Measurements from ENCODE around the gene KL. TPM values are rescaled to one million over a fixed set of nuclear protein-coding genes. Genes with fewer than 3 reads are reported as not detected.

KL gene
- total RNA-seq (10 to 100 TPM in 1 of 2 donors, 1 to 10 TPM in 1; 6.6 to 24.5 TPM), polyA plus RNA-seq (1 to 10 TPM; 1.4 to 4.9 TPM)
- long read RNA-seq, donor 1, full-length matches to known transcripts = 1 of 1 reads
- long read RNA-seq, donor 1, partial matches to known transcripts = 0 of 1 reads
- long read RNA-seq, donor 1, other reads (novel, unspliced or antisense) = 0 of 1 reads
- long read RNA-seq, donor 2 = 0 reads
- long read RNA-seq, donor 3, full-length matches to known transcripts = 1 of 1 reads
- long read RNA-seq, donor 3, partial matches to known transcripts = 0 of 1 reads
- long read RNA-seq, donor 3, other reads (novel, unspliced or antisense) = 0 of 1 reads
- long read RNA-seq, donor 4 = 0 reads
- long read RNA-seq, donor 5 = 0 reads

DNA sequence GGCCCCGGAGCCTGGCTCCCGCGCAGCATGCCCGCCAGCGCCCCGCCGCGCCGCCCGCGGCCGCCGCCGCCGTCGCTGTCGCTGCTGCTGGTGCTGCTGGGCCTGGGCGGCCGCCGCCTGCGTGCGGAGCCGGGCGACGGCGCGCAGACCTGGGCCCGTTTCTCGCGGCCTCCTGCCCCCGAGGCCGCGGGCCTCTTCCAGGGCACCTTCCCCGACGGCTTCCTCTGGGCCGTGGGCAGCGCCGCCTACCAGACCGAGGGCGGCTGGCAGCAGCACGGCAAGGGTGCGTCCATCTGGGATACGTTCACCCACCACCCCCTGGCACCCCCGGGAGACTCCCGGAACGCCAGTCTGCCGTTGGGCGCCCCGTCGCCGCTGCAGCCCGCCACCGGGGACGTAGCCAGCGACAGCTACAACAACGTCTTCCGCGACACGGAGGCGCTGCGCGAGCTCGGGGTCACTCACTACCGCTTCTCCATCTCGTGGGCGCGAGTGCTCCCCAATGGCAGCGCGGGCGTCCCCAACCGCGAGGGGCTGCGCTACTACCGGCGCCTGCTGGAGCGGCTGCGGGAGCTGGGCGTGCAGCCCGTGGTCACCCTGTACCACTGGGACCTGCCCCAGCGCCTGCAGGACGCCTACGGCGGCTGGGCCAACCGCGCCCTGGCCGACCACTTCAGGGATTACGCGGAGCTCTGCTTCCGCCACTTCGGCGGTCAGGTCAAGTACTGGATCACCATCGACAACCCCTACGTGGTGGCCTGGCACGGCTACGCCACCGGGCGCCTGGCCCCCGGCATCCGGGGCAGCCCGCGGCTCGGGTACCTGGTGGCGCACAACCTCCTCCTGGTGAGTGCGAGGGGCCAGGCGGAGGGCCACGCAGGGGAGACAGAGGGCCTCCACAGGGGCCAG lies at the start of gene KL:
KL (plus strand) TSS at position 10 of the 909 bp plus-strand sequence; CDS start at position 28, 18 bp downstream.
- Histone ChIP-seq H3K27ac (ENCODE audit: low read depth in 1 of 2, low read length in 1 of 2) (peak within 1 kb of the TSS; percentile 83 to 91), H3K9ac (ENCODE audit: insufficient read depth in 1 of 2, low read length in 2 of 2) (peak within 1 kb of the TSS in 1 of 2 donors; percentile 11), H3K9me3 (ENCODE audit: control insufficient read depth in 4 of 4, insufficient read depth in 3 of 4, low read length in 3 of 4) (no peaks in the 10 kb centered on the region), H3K27me3 (ENCODE audit: control insufficient read depth in 3 of 3, insufficient read depth in 3 of 3, low read length in 2 of 3) (peaks cover 0 to 12% (median 10%) of the 10 kb centered on the region in 3 donors), H3K4me3 (peak within 1 kb of the TSS; percentile 51), H3K36me3 (ENCODE audit: control insufficient read depth in 4 of 4, insufficient read depth in 4 of 4, low read length in 4 of 4) (no peaks in the 10 kb centered on the region), H3K4me1 (ENCODE audit: control insufficient read depth in 5 of 5, insufficient read depth in 5 of 5, low read length in 5 of 5) (peaks cover 0 to 8% (median 0%) of the 10 kb centered on the region in 5 donors)
- TF ChIP-seq, protein P1, sequence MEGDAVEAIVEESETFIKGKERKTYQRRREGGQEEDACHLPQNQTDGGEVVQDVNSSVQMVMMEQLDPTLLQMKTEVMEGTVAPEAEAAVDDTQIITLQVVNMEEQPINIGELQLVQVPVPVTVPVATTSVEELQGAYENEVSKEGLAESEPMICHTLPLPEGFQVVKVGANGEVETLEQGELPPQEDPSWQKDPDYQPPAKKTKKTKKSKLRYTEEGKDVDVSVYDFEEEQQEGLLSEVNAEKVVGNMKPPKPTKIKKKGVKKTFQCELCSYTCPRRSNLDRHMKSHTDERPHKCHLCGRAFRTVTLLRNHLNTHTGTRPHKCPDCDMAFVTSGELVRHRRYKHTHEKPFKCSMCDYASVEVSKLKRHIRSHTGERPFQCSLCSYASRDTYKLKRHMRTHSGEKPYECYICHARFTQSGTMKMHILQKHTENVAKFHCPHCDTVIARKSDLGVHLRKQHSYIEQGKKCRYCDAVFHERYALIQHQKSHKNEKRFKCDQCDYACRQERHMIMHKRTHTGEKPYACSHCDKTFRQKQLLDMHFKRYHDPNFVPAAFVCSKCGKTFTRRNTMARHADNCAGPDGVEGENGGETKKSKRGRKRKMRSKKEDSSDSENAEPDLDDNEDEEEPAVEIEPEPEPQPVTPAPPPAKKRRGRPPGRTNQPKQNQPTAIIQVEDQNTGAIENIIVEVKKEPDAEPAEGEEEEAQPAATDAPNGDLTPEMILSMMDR (IDR thresholded peaks at IDR 0.05; ENCODE audit: control extremely low read depth, extremely low read depth) = no peak
- peak; percentile 59 for ATAC-seq (ENCODE audit: insufficient read depth, low FRiP score)
- 1 to 2% methylated on average over 73 to 106 of the region's 106 CpGs for WGBS, 2 donors
- DNase-seq = peak; percentile 55 to 73 (median 65)

DNA sequence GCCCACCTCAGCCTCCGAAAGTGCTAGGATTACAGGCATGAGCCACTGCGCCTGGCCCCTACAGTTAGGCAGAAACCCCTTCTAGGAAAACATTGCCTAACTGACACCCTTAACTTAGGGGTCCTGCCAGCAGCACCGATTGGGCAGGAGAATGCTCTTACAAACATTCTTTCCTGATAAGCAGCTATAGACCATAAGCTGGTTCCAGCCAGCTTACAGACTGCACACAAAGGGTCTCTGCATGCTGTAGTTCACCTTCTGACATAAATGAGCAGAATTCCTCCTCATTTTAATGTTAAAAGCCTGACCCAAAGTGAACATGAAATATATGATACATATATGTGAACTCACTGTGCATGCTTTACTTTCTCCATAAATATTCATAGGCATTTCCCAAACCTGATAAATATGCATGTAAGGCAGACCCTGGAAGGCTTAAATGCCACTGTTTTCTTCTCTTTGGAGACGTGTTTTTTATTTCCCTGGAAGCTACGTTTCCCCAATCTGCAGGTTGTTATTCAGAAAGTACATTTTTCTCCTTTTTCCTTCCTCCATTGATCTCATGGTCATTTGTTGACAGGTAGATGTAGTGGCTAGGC lies 48.5 kb upstream of the KL start:
- Histone ChIP-seq H3K9ac (ENCODE audit: insufficient read depth in 1 of 2, low read length in 2 of 2) (no peak overlapping the region), H3K36me3 (ENCODE audit: control insufficient read depth in 4 of 4, insufficient read depth in 4 of 4, low read length in 4 of 4) (no peaks in the 10 kb centered on the region), H3K27me3 (ENCODE audit: control insufficient read depth in 3 of 3, insufficient read depth in 3 of 3, low read length in 2 of 3) (no peaks in the 10 kb centered on the region), H3K27ac (ENCODE audit: low read depth in 1 of 2, low read length in 1 of 2) (no peak overlapping the region), H3K9me3 (ENCODE audit: control insufficient read depth in 4 of 4, insufficient read depth in 3 of 4, low read length in 3 of 4) (no peaks in the 10 kb centered on the region), H3K4me3 (no peak overlapping the region), H3K4me1 (ENCODE audit: control insufficient read depth in 5 of 5, insufficient read depth in 5 of 5, low read length in 5 of 5) (peaks cover 0 to 7% (median 0%) of the 10 kb centered on the region in 5 donors)
- peak in 2 of 3 donors; percentile 34 to 63 for DNase-seq
- ATAC-seq (ENCODE audit: insufficient read depth, low FRiP score) = no peak
- TF ChIP-seq, protein P1 (IDR thresholded peaks at IDR 0.05; ENCODE audit: control extremely low read depth, extremely low read depth) = no peak
- 69 to 77% methylated on average over 5 of the region's 5 CpGs for WGBS, 2 donors

DNA sequence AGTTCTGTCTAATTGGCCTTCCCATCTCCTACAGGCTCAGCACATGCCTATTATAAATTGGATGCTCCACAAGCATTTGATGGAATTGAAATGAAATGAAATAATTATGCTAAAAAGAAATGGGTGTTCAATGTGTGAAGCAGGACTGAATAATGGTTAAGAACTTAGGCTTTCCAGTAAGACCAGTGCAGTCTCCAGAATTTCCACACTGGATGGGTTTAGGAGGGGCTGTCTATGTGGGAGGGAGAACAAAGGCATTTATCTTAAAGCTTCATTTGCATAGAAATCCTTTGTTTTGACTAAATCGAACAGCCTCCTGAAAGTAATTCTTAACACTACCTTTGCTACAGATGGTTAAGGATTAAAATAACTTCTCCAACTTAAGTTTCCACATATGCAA lies 47.9 kb upstream of the KL start:
- no peak overlapping the region for H3K27ac ChIP-seq (ENCODE audit: low read depth in 1 of 2, low read length in 1 of 2)
- 73 to 85% methylated on average over 1 of the region's 1 CpG for WGBS, 2 donors
- ATAC-seq (ENCODE audit: insufficient read depth, low FRiP score) (no peak), DNase-seq (no peak)
- no peak overlapping the region for H3K9ac ChIP-seq (ENCODE audit: insufficient read depth in 1 of 2, low read length in 2 of 2)
- H3K9me3 ChIP-seq (ENCODE audit: control insufficient read depth in 4 of 4, insufficient read depth in 3 of 4, low read length in 3 of 4) = no peaks in the 10 kb centered on the region
- TF ChIP-seq, protein P1 (IDR thresholded peaks at IDR 0.05; ENCODE audit: control extremely low read depth, extremely low read depth) = no peak
- no peaks in the 10 kb centered on the region for H3K36me3 ChIP-seq (ENCODE audit: control insufficient read depth in 4 of 4, insufficient read depth in 4 of 4, low read length in 4 of 4)
- H3K4me1 ChIP-seq (ENCODE audit: control insufficient read depth in 5 of 5, insufficient read depth in 5 of 5, low read length in 5 of 5) = peaks cover 0 to 7% (median 0%) of the 10 kb centered on the region in 5 donors
- no peak overlapping the region for H3K4me3 ChIP-seq
- no peaks in the 10 kb centered on the region for H3K27me3 ChIP-seq (ENCODE audit: control insufficient read depth in 3 of 3, insufficient read depth in 3 of 3, low read length in 2 of 3)
